ENCODE data around the gene PEDS1. TPM values are rescaled to one million over a fixed set of nuclear protein-coding genes. Genes with fewer than 3 reads are reported as not detected.
"Not testable (repeated sequence)": the region's sequence is repeated elsewhere in the genome, so short reads cannot be mapped to it uniquely, and the experiment has no call there.

PEDS1 gene
- total RNA-seq, 2 experiments from 2014 or later = 16.0 to 17.3 TPM

DNA sequence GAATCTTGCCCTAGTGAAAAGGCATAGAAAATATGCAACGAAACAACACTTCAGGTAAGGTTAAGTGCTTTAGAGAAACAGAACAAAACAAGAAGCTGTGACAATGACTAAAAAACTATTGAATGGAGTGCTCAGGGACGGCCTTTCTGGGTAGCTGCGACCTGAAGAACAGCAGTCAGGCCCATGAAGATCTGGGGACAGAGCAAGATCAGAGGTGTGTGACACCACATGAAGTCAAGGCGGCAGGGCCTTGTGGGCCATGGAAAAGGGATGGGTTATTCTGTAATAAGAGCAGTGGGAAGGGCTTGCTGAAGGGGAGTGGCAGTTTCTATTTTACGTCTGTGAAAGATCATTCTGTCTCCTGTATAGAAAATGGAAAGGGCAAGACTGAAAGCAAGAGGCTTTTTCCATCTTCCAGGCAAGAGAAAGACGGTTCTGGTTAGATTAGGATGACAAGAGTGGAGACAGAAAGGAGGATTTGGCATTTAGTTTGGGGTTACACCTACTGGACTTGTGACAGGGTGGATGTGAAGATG, 45.7 kb downstream of the PEDS1 start:
- Mint-ChIP-seq H3K4me3 (no peak overlapping the region), H3K27ac (peak overlapping the region; percentile 44), H3K36me3 (ENCODE audit: low read depth) (peaks cover 64% of the 10 kb centered on the region), H3K9me3 (peaks cover 2% of the 10 kb centered on the region), H3K4me1 (ENCODE audit: low read depth) (peaks cover 73% of the 10 kb centered on the region), H3K27me3 (no peaks in the 10 kb centered on the region)
- TF ChIP-seq, protein P1, sequence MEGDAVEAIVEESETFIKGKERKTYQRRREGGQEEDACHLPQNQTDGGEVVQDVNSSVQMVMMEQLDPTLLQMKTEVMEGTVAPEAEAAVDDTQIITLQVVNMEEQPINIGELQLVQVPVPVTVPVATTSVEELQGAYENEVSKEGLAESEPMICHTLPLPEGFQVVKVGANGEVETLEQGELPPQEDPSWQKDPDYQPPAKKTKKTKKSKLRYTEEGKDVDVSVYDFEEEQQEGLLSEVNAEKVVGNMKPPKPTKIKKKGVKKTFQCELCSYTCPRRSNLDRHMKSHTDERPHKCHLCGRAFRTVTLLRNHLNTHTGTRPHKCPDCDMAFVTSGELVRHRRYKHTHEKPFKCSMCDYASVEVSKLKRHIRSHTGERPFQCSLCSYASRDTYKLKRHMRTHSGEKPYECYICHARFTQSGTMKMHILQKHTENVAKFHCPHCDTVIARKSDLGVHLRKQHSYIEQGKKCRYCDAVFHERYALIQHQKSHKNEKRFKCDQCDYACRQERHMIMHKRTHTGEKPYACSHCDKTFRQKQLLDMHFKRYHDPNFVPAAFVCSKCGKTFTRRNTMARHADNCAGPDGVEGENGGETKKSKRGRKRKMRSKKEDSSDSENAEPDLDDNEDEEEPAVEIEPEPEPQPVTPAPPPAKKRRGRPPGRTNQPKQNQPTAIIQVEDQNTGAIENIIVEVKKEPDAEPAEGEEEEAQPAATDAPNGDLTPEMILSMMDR (IDR thresholded peaks at IDR 0.05) = no peak
- ATAC-seq = no peak
- CTCF ChIA-PET = interaction anchor here (0.6 to 6.7 kb wide), 6 partner anchors 11 to 70 kb away, joined by 3 to 30 read pairs (median 4); no protein-coding TSS in a partner anchor
- DNase-seq = no peak
- POLR2A ChIA-PET = interaction anchor here (0.6 to 5.3 kb wide), 2 partner anchors 9 to 24 kb away, joined by 3 to 42 read pairs; no protein-coding TSS in a partner anchor
- intact Hi-C loops (cut with micrococcal nuclease) = no loop called here

DNA sequence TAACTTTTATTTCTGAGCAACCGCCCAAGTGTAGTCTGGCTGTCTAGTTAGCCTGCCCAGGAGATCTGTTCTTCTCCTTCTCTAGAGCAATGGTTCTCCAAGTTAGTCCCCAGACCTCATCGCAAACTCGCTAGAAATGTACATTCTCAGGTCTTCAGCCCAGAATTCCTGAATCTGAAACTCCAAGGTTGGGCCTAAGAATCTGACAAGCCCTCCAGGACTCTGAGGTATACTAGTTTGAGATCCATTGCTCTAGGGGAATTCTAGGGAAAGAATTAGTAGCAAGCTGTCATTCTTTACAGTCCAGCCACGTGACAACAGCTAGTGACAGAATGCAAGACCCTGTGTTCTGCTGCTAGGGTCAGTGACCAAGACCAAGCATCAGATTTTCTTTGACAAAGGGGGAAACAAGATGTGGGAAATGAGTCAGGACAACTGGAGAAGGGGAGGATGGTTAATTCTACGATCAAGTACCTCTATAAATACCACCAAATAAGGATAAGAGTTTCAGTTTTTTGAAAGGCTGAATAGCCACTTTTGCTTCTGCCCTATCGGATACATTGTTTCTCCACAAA, 46.4 kb downstream of the PEDS1 start:
- intact Hi-C loops (cut with micrococcal nuclease) = no loop called here
- H3K4me1 Mint-ChIP-seq (ENCODE audit: low read depth) = peaks cover 76% of the 10 kb centered on the region
- peak overlapping the region; percentile 48 for H3K27ac Mint-ChIP-seq
- ChIA-PET POLR2A (interaction anchor here (1.1 to 5.3 kb wide), 2 partner anchors 9 to 52 kb away, joined by 3 to 42 read pairs; no protein-coding TSS in a partner anchor), CTCF (interaction anchor here (0.6 to 6.7 kb wide), 6 partner anchors 10 to 129 kb away, joined by 3 to 30 read pairs (median 7); no protein-coding TSS in a partner anchor)
- TF ChIP-seq, protein P1 (IDR thresholded peaks at IDR 0.05) = no peak
- no peak for DNase-seq
- no peaks in the 10 kb centered on the region for H3K27me3 Mint-ChIP-seq
- no peak for ATAC-seq
- H3K4me3 Mint-ChIP-seq = no peak overlapping the region
- peaks cover 2% of the 10 kb centered on the region for H3K9me3 Mint-ChIP-seq
- peaks cover 66% of the 10 kb centered on the region for H3K36me3 Mint-ChIP-seq (ENCODE audit: low read depth)

DNA sequence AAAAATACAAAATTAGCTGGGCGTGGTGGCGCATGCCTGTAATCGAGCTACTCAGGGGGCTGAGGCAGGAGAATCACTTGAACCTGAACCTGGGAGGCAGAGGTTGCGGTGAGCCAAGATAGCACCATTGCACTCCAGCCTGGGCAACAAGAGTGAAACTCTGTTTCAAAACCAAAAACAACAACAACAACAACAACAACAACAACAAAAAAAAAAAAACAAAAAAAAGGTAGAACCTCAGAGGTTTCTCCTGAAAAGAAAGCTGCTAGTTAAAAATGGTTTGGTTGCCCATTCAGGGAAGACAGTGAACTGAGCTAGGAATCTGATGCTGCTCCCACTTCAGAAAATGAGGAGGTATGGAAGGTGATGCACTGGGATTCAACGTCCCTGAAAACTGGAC, 46.9 kb downstream of the PEDS1 start:
- H3K9me3 Mint-ChIP-seq; H3K27ac Mint-ChIP-seq; intact Hi-C loops (cut with micrococcal nuclease); H3K27me3 Mint-ChIP-seq; ATAC-seq; H3K4me3 Mint-ChIP-seq; DNase-seq: not testable (repeated sequence)
- Mint-ChIP-seq H3K4me1 (ENCODE audit: low read depth) (peaks cover 76% of the 10 kb centered on the region), H3K36me3 (ENCODE audit: low read depth) (peaks cover 66% of the 10 kb centered on the region)
- ChIA-PET CTCF (interaction anchor here (1.3 to 6.7 kb wide), 5 partner anchors 9 to 128 kb away, joined by 3 to 30 read pairs (median 10); no protein-coding TSS in a partner anchor), POLR2A (interaction anchor here (1.1 to 1.2 kb wide), 2 partner anchors 9 to 53 kb away, joined by 3 read pairs; no protein-coding TSS in a partner anchor)

Other genes starting within 250 kb of the PEDS1 start
- gene SPATA2, start 238.2 kb downstream of the PEDS1 start, total RNA-seq = 1 to 10 TPM; 6.2 to 7.4 TPM
- gene RNF114, start 217.3 kb downstream of the PEDS1 start, total RNA-seq = 10 to 100 TPM; 68.4 to 70.5 TPM
- 1 to 10 TPM in 1 of 2 experiments, under 1 TPM in 1; 0.90 to 1.4 TPM for gene SNAI1, start 170.7 kb downstream of the PEDS1 start, total RNA-seq
- 100 to 1,000 TPM; 112 to 151 TPM for gene UBE2V1, start 40.6 kb downstream of the PEDS1 start, total RNA-seq
- gene CEBPB, start 37.1 kb upstream of the PEDS1 start, total RNA-seq = 10 to 100 TPM; 27.2 to 28.4 TPM